Right renal cortex interstitium (tissue), 3 donors: ENCODE data around the gene GIPR. TPM values are rescaled to one million over a fixed set of nuclear protein-coding genes. Genes with fewer than 3 reads are reported as not detected.
"Not testable (repeated sequence)": the region's sequence is repeated elsewhere in the genome, so short reads cannot be mapped to it uniquely, and the experiment has no call there.

ENCODE experiments used
- DNase-seq, 3 donors: peaks; one replicate each; pipeline ENCODE4 v3.0.0-alpha.2; 2013; ENCODE audit warnings: low read depth in 3 of 3, low spot score in 2 of 3
- polyA plus RNA-seq, 3 donors: library from polyadenylated mRNA; unstranded; fragments of 120-200 nt; gene quantifications; one replicate each; pipeline ENCODE4 v1.2.1, GENCODE V29; 2013; ENCODE audit not compliant: insufficient read length in 3 of 3

Gene GIPR
- polyA plus RNA-seq, 3 donors, result 0.28 to 0.47 (median 0.43) TPM

DNA sequence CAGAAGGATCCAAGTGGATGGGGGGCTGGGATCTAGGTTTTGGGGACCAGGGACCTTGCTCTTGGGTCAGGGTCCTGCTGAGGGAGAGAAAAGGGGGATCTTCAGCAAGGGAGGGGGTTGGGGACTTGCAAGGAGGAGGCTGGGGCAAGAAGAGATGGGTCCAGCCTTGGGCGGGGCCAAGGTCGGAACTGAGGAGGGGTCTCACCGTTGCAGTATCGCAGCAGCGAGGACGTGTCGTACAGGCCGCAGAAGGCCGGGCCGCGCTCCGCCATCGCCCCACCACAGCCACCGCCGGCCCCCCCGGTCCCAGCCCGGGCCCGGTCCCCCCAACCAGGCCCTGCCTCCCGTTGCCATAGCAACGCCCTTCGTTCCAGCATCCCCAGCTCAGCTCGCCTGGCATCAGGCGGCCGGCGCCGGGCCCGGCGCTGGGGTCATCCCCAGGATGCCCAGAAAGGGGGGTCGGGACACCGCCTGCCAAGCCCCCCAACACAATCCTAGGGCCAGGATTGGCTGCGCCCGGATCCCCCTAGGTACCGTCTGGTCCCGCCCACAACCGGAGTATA lies 22.9 kb upstream of the GIPR start:
- no peak for DNase-seq

DNA sequence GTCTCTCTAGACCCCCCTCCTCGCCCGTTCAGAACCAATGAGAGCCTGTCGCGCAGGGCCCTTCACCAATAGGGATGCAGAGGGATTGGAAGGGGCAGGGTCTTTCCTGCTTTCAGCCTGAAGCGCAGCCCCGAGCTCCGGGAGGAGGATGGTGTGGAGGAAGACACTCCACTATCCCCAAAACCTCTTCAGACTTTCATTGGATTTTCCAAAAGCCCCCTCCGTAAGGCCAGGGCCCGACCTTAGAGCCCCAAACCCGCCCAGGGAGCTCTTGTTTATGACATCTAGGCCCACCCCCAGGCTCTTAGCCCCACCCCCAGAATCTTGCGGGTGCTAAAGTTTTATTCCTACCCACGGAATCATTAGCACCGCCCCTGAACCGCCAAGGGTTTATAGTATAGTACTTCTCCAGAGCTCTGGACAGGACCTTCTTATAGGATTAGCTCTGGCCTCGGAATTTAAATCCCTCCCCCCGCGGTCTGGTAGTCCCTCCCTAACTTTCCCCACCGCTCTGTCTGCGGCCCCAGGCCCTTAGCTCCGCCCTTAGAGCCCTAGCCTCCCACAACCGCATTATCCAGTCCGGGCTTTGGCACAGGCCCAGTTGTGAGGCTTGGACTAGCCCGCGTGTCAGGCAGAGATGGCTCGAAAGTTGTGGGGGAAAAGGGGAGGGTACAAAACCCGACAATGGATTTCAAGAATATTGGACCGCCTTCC lies 22.2 kb upstream of the GIPR start:
- no peak for DNase-seq

DNA sequence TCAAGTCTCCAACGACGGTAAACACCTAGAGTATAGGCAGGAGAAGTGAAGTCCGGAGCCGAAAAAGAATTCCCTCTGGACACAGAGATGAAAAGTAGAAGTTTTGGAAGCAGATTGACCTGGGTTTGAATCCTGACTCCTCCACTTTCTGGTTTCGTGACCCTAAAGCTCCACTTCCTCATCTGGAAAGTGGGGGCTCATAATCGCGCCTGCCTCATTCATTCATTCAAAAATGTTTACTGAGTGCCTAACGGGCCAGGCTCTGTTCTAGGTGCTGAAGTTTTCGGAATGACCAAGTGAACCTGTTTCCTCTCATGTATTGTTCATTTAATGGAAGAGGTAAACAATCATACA lies 21.7 kb upstream of the GIPR start:
- no peak for DNase-seq

DNA sequence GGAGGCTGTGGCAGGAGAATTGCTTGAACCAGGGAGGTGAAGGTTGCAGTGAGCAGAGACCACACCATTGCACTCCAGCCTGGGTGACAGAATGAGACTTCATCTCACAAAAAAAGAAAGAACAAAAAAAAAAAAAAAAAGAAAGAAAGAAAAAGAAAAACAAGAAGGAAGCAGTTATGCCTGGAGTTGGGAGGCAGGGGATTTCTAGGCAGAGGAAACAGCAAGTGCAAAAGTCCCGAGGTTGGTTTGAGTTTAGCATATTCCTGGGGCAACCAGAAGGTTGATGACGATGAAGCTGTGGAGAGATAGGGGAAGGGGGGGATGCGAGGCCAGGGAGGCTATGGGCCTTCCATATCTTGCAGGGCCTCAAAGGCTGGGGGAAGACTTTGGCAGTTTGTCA lies 17.3 kb upstream of the GIPR start:
- DNase-seq, result no peak

DNA sequence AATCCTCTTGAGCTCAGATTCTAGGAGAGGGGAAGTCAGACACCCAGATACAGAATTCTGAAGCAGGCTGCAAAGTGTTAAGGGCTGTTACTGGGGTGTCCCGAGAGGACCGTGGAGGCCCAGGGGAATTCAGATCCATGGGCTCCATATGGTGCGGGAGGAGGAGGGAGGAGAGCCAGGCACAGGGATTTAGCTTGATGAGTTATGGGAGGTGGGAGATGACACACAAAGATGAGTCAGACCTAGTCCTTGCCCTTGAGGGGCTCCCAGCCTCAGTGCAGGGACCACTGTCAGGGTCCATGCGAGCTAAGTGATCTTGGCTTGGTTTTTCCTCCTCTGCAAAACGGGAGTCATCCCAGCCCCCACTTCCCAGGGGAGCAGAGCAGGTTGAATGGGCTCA lies 14.4 kb upstream of the GIPR start:
- DNase-seq, result no peak

DNA sequence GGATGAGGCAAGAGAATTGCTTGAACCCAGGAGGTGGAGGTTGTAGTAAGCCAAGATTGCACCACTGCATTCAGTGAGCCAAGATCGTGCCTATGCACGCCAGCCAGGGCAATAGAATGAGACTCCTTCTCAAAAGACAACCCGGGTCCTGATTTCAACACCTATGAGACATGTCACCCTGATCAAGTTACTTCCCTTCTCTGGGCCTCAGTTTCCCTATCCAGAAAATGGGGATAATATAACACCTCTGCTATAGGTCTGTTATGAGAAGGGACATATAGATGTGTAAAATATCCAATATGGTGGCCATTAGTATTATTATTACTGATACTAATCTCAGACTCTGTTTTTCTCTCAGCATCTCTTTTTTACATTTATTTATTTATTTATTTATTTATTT lies 12.9 kb upstream of the GIPR start:
- DNase-seq, result no peak

DNA sequence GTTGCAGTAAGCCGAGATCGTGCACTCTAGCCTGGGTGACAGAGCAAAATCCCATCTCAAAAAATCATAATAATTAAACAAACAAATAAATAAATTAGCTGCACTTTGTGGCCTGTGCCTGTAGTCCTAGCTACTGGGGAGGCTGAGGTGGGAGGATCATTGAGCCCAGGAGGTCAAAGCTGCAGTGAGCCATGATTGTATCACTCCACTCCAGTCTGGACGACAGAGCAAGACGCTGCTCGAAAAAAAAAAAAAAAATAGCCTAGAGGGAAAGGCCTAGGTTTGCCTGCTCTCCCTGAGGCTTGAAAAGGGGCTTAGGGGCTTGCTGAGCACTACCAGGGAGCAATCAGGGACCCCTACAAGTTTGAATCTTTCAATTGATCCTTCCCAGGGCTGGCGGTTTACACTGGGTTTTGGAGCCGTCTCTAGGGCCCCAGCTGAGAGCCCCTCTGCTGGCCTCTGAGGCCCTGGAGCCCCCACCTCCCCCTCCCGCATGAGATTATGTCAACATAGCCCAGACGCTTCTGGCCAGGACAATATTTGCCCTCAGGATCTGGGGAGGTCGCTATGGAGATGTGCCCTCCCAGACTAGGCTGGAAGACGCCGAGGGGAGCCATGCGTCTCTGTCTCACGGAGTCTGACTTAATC lies 10.4 kb upstream of the GIPR start:
- no peak for DNase-seq

DNA sequence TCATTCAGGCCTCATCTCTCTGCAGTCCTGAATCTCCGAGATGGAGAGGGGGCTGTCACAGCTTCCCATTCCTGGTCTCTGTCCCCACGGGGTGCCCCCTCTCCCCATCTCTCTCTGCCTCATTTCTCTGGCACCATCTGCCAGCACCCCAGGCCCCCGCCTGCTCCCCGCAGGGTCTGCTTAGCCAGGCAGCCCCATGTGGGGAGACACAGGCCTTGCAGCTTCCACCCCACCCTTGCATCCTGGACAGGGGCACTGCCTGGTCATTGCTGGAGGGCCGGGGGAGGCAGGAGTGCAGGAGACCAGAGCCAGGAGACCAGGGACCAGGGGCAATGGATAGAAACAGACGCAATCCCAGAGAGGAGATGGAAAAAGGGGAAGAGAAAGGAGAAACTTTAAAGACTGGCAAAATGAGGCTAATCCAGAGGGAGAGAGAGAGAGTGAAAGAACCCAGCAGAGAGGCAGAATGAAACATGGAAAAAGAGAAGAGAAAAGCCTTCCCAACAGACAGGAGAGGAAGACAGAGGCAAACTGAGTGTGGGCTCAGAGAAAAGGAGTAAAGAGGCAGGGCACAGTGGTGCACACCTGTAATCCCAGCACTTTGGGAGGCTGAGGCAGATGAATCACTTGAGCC lies 8.8 kb upstream of the GIPR start:
- DNase-seq, result no peak

DNA sequence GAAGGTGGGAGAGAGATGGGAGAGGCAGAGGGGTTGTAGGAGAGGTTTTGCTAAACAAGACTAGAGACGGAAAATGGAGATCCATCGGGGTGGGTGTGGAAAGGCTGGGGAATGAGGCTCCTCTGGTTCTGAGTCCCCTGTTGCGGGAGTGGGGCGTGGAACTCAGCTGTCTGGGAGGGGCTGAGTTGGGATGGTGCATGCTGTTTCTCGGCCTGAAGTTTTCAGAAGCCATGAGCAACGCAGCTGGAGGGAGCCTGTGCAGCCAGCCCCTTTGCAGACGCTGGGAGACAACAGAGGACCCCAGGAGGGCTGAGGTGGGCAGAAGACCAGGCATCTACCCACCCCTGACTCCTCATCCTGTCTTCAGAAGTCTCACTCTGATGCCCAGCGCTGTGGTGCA lies 7.4 kb upstream of the GIPR start:
- no peak for DNase-seq

DNA sequence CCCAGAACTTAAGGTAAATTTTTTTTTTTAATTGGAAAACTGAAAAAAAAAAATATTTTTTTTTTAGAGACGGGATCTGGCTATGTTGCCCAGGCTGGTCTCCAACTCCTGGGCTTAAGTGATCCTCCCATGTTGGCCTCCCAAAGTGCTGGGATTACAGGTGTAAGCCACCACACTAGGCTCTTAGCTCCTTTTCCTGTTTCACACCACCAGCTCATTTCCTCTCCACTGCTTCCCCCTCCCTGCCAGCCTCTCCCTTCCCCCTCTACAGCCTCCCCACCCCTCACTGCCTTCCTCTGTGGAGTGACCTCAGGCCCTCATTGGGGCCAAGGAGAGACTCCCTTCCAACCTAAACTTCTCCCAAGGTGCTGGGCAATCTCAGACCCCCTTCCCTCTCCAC lies 4.2 kb upstream of the GIPR start:
- no peak for DNase-seq

DNA sequence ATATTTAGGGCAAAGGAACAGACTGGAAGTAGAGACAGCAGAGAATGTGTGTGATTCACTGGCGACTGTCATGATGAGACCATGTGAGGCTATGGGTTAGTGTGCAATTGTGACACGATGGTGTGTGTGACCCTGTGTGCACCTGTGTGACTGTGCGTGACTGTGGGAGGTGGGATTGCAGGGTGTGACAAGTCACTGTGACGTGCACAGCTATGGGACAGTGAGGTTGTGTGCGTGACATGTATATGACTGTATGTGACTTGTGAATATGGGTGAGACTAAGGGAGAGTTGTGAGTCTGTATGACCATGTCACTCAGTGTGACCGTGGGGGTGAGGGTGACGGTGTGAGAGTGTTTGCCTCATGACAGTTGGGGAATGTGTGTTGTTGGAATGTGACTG lies 3.4 kb upstream of the GIPR start:
- DNase-seq, result no peak

DNA sequence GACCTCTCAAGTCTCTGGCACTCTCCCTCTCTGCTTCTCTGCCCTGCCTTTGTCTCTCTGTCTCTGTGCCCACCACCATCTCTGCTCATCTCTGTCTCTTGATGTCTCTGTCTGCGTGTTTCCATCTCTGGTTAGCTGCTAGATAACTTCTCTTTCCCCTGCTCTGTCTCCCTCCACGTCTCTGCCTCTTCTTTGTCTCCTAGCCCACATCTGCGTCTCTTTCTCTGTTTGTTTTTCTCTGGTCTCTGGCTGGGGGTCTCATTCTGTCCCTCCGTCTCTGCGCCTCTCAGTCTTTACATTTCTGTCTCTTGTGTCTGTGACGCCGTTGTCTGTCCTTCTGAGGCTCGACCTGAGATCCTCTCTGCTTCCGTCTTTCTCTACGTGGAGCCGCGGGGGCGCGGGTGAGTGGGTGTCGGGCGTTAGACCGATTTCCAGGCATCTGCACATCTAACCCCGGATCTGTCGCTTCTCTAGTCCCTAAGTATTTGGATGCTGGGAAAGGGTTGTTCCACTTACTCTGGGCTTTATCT lies 386 bp downstream of the GIPR start:
- DNase-seq, result no peak

DNA sequence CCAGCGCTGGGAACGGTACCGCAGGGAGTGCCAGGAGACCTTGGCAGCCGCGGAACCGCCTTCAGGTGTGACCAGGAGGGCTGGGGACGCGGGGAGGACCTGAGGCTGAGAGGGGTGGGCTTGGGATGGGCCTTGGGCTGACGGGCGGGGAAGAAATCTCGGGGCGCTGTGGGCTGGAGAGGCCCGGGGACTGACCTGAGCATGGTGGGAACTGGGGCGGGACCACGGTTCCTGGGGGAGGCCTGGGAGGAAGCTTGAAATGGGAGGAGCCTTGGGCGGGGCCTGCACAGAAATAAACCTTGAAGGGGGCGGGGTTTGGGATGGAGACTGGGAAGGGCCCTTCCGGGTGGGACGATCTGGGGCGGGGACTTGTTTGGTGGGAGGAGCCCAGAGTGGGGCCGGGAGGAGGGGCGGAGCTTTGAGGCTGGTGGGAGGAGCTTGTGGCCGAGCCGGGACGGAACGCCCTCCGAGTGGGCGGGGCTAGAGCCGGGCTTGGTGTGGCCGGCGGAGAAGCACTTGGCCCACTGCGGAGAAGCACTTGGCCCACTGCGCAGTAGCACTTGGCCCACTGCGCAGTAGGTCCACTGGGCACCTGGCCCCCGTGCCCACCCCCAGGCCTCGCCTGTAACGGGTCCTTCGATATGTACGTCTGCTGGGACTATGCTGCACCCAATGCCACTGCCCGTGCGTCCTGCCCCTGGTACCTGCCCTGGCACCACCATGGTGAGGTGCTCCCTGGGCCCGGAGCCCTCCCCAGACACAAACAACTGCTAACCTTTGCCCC lies 2.8 kb downstream of the GIPR start:
- no peak for DNase-seq

DNA sequence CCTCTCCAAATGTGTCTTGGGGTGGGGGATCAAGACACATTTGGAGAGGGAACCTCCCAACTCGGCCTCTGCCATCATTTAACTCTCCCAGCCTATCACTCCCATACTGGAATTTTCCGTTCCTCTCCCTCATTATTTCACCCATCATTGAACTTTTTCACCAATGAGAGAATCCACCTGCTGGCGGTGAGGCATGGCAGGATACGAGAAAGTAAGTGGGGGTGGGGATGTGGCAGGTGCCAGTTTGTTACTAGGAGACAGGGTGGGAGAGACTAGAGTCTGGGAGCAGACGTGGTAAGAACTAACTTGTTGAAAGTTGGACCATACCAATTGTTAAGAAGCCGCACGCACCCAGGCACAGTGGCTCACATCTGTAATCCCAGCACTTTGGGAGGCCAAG lies 6.9 kb downstream of the GIPR start:
- no peak for DNase-seq

DNA sequence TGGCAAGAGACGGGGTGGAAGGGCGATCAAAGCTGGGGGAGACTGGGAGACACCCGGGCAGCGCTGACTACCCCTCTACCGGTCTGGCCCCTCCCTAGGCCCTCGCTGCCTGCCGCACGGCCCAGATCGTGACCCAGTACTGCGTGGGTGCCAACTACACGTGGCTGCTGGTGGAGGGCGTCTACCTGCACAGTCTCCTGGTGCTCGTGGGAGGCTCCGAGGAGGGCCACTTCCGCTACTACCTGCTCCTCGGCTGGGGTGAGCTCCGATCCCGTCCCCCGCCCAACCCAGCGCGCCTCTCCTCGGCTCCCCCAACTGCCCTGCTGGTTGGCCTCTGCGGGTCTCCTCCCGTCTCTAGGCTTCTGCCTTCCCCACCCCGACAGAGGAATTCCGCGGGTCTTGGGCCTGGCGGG lies 8.8 kb downstream of the GIPR start:
- DNase-seq, result no peak

DNA sequence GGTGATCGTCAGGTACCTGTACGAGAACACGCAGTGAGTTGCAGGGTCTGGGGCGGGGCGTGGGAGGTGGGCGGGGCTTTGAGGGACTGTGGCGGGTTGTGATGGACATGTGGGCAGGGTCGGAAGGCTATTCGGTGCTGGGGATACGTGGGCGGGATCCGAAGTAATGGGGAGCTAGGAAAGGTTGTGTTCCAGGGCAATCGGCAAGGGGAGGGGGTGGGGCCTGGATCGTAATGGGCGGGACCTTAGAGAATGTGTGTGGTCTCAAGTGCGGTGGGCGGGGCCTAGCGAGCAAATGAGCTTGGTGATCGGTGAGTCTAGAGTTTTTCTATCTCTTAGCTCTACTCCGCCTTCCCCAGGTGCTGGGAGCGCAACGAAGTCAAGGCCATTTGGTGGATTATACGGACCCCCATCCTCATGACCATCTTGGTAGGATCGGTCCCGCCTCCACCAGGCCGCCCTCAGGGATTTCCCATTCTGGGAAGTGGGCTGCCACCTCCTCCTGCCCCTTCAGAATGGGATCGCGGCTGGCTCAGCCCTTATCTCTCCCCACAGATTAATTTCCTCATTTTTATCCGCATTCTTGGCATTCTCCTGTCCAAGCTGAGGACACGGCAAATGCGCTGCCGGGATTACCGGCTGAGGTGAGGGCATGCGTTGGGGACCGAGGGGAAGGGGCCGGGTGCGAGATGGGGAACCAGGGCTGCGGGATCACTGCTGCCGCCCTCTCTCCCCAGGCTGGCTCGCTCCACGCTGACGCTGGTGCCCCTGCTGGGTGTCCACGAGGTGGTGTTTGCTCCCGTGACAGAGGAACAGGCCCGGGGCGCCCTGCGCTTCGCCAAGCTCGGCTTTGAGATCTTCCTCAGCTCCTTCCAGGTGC lies 9.6 kb downstream of the GIPR start:
- DNase-seq, result no peak

DNA sequence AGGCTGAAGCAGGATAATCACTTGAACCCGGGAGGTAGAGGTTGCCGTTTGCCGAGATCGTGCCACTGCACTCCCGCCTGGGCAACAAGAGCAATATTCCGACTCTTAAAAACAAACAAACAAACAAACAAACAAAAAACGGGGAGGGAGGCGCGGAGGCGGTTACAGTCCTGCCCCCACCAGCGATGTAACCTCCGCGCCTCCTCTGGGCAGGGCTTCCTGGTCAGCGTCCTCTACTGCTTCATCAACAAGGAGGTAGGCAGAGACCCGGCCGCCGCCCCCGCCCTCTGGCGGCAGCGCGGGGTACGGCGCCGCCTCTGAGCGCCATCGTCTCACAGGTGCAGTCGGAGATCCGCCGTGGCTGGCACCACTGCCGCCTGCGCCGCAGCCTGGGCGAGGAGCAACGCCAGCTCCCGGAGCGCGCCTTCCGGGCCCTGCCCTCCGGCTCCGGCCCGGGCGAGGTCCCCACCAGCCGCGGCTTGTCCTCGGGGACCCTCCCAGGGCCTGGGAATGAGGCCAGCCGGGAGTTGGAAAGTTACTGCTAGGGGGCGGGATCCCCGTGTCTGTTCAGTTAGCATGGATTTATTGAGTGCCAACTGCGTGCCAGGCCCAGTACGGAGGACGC lies 13.5 kb downstream of the GIPR start:
- DNase-seq, result no peak

DNA sequence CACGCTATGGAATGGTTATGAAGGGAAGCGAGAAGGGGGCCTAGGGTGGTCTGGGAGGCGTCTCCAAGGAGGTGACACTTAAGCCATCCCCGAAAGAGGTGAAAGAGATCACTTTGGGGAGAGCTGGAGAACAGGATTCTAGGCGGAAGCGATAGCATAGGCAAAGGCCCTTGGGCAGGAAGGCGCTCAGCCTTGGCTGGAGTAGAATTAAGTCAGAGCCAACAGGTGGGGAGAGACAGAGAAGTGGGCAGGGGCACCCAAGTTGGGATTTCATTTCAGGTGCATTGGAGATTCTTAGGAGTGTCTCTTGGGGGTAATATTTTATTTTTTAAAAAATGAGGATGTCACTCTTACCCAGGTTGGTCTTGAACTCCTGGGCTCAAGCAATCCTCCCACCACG lies 14.1 kb downstream of the GIPR start:
- no peak for DNase-seq

DNA sequence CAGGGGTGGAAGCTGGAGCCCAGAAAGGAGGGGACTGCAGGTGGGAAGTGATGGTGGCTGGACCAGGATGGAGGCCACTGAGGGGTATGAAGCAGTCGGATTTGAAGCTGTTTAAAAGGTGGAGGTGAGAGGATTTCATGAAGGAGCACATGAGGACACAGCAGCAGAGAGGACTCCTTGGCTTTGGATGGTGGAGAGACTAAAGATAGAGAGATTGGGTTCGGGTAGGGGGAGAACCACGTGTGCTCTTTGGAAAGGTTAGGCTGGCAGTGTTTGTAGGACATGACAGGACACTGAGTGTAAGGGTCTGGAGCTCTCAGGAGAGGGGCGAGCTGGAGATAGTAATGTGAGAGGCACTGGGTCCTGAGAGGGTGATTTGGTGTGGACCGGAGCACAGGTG lies 14.9 kb downstream of the GIPR start:
- no peak for DNase-seq

DNA sequence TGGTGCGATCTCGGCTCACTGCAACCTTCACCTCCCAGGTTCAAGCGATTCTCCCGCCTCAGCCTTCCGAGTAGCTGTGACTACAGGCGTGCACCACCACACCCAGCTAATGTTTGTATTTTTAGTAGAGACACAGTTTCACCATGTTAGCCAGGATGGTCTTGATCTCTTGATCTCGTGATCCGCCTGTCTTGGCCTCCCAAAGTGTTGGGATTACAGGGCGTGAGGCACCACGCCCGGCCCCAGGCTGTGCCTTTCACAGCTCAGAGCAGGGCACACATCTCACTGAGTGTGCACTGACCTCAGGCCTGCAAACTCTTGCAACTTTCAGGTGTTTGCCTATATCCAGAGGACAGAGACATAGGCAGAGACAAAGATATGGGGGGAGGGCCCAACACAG lies 17.0 kb downstream of the GIPR start:
- not testable (repeated sequence) for DNase-seq
